DMS79 treated with DMSO at 0.1 percent for 48 hours (cell line): ENCODE data around the gene IZUMO4.

Source experiments
- DNase-seq: peaks from one replicate; lab custom pipeline; 2025; lab: John Stamatoyannopoulos, UW

The IZUMO4 gene

DNA sequence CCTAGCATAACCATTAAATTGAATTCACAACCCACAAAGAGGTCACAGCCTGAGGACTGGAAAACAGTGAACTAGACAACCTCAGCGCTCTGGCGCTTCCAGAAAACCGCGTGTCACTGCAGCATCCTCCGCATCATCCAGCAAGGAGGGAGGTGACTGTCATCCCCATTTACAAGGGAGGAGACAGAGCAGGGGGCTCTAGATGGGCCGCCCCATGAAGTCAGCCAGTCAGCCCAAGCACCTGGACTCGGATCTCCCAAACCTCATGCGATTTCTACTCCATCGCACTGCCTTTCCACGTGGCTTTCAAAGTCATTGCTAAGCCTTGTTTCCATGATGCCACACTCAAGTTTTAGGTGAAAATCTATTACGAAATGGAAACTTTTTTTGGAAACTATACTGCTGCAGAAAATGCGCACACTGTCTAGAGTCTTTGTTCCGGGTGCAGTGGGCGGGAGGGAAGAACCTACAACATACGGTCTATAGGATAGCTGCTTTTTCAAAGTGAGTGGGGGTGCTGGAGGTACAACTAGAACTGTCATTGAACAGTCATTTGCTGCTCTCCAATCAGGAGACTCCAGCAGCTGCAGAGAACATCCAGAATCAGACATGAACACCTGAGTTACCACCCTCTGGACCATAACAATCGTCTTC lies 51.9 kb downstream of the IZUMO4 start:
- DNase-seq, result no peak
